NCI-H82 (cell line): ENCODE data around the gene PCNX4.

Source experiments
- DNase-seq: peaks from one replicate; lab custom pipeline; 2025; lab: John Stamatoyannopoulos, UW

Gene PCNX4

GRCh38 chr14:60102389-60102788, 10.7 kb downstream of the PCNX4 start:
- no peak for DNase-seq

- DNase-seq, result no peak
These were observed 14.6 kb downstream of the PCNX4 start for GRCh38 chr14:60106339-60106738.

GRCh38 chr14:60107477-60107876, 15.8 kb downstream of the PCNX4 start:
- no peak for DNase-seq

- DNase-seq, result no peak
These were observed 20.0 kb downstream of the PCNX4 start for GRCh38 chr14:60111732-60112131.

GRCh38 chr14:60114881-60115280, 23.2 kb downstream of the PCNX4 start:
- DNase-seq, result no peak

- DNase-seq, result no peak
These were observed 24.5 kb downstream of the PCNX4 start for GRCh38 chr14:60116181-60116580.

GRCh38 chr14:60125918-60126317, 34.2 kb downstream of the PCNX4 start:
- DNase-seq, result no peak

GRCh38 chr14:60133487-60133886, 41.8 kb downstream of the PCNX4 start:
- DNase-seq, result no peak

- no peak for DNase-seq
These were observed 43.0 kb downstream of the PCNX4 start for GRCh38 chr14:60134702-60135101.

GRCh38 chr14:60151715-60152114, 60.0 kb downstream of the PCNX4 start:
- peak; percentile 80 for DNase-seq

- DNase-seq, result no peak
These were observed 62.3 kb downstream of the PCNX4 start for GRCh38 chr14:60153991-60154390.

- DNase-seq, result no peak
These were observed 62.9 kb downstream of the PCNX4 start for GRCh38 chr14:60154671-60155070.

GRCh38 chr14:60160422-60160821, 68.7 kb downstream of the PCNX4 start:
- DNase-seq, result no peak

- DNase-seq, result peak; percentile 77
These were observed 69.7 kb downstream of the PCNX4 start for GRCh38 chr14:60161196-60162107.

- peak; percentile 41 for DNase-seq
These were observed 72.0 kb downstream of the PCNX4 start for GRCh38 chr14:60163693-60164092.

GRCh38 chr14:60164404-60164711, 72.6 kb downstream of the PCNX4 start:
- no peak for DNase-seq

GRCh38 chr14:60164712-60165546, 73.2 kb downstream of the PCNX4 start, which contains the start of gene DHRS7:
Gene DHRS7, minus strand, starts transcription at chr14:60165398. Its CDS starts 89 bp downstream, at chr14:60165309.
- DNase-seq, result peak; percentile 84

GRCh38 chr14:60165547-60165876, 73.8 kb downstream of the PCNX4 start:
- no peak for DNase-seq

- peak; percentile 23 for DNase-seq
These were observed 74.4 kb downstream of the PCNX4 start for GRCh38 chr14:60166142-60166541.

- peak; percentile 96 for DNase-seq
These were observed 78.0 kb downstream of the PCNX4 start for GRCh38 chr14:60169722-60170121.

- DNase-seq, result no peak
These were observed 79.2 kb downstream of the PCNX4 start for GRCh38 chr14:60170948-60171347.

GRCh38 chr14:60171690-60172089, 80.0 kb downstream of the PCNX4 start:
- peak; percentile 90 for DNase-seq
